ACC112 (cell line): ENCODE results near the gene ECE1.
"Not testable (repeated sequence)": the region's sequence is repeated elsewhere in the genome, so short reads cannot be mapped to it uniquely, and the experiment has no call there.

Experiments
- H2AFZ ChIP-seq: fragments of 200-600 bp; sonication (generic); one replicate; pipeline ENCODE4 v1.6.0; 2017; ENCODE audit warnings: antibody characterized with exemption, low read length; ENCODE audit not compliant: unreplicated experiment
- H3K27ac ChIP-seq: fragments of 200-600 bp; sonication (generic); 2 replicates; pipeline ENCODE4 v1.5.1; 2014; ENCODE audit warnings: low read depth, mild to moderate bottlenecking, antibody characterized with exemption, low read length, moderate library complexity
- H3K27me3 ChIP-seq: fragments of 200-600 bp; sonication (generic); 2 replicates; pipeline ENCODE4 v1.6.1; 2014; ENCODE audit warnings: mild to moderate bottlenecking, antibody characterized with exemption, low read length, moderate library complexity, mixed read lengths; ENCODE audit not compliant: insufficient read depth
- H3K36me3 ChIP-seq: fragments of 200-600 bp; sonication (generic); 2 replicates; pipeline ENCODE4 v1.6.1; 2016; ENCODE audit warnings: mild to moderate bottlenecking, antibody characterized with exemption, low read length, moderate library complexity, mixed read lengths; ENCODE audit not compliant: insufficient read depth
- H3K4me1 ChIP-seq: fragments of 200-600 bp; sonication (generic); one replicate; pipeline ENCODE4 v1.6.1; 2016; ENCODE audit warnings: low read length, mixed read lengths; ENCODE audit not compliant: insufficient read depth, unreplicated experiment, control insufficient read depth
- H3K4me3 ChIP-seq: fragments of 200-600 bp; sonication (generic); 2 replicates; pipeline ENCODE4 v1.5.1; 2014; ENCODE audit warnings: mild to moderate bottlenecking, low read depth, low read length
- H3K79me2 ChIP-seq: fragments of 200-600 bp; sonication (generic); one replicate; pipeline ENCODE4 v1.6.0; 2016; ENCODE audit warnings: low read length; ENCODE audit not compliant: control insufficient read depth, unreplicated experiment, insufficient read depth

Gene ECE1

GRCh38 chr1:21289127-21289526, 1.1 kb downstream of the ECE1 start:
- Histone ChIP-seq H3K27ac (no peak overlapping the region), H3K4me1 (peaks cover 16% of the 10 kb centered on the region), H3K36me3 (0 out of 2 replicates have a peak, but pooled peaks cover 2% of the 10 kb centered on the region), H3K79me2 (peaks cover 23% of the 10 kb centered on the region), H3K4me3 (peak overlapping the region; percentile 99), H2AFZ (no peak overlapping the region), H3K27me3 (no peaks in the 10 kb centered on the region)

GRCh38 chr1:21287905-21288514, 2.3 kb downstream of the ECE1 start:
- no peak overlapping the region for H3K27ac ChIP-seq
- H3K36me3 ChIP-seq: 0 out of 2 replicates have a peak, but pooled peaks cover 2% of the 10 kb centered on the region
- H3K4me3 ChIP-seq: no peak overlapping the region
- no peak overlapping the region for H2AFZ ChIP-seq
- H3K4me1 ChIP-seq: peaks cover 12% of the 10 kb centered on the region
- no peaks in the 10 kb centered on the region for H3K27me3 ChIP-seq
- H3K79me2 ChIP-seq: peaks cover 19% of the 10 kb centered on the region

GRCh38 chr1:21285386-21285785, 4.9 kb downstream of the ECE1 start:
- not testable (repeated sequence) for H3K27ac ChIP-seq, H3K36me3 ChIP-seq, H3K4me3 ChIP-seq, H2AFZ ChIP-seq, H3K27me3 ChIP-seq
- Histone ChIP-seq H3K4me1 (peaks cover 12% of the 10 kb centered on the region), H3K79me2 (peaks cover 13% of the 10 kb centered on the region)

GRCh38 chr1:21285055-21285372, 5.2 kb downstream of the ECE1 start:
- Histone ChIP-seq H3K27me3 (no peaks in the 10 kb centered on the region), H3K27ac (no peak overlapping the region), H3K36me3 (0 out of 2 replicates have a peak, but pooled peaks cover 2% of the 10 kb centered on the region), H3K79me2 (peaks cover 11% of the 10 kb centered on the region), H2AFZ (no peak overlapping the region), H3K4me3 (no peak overlapping the region), H3K4me1 (peaks cover 16% of the 10 kb centered on the region)

- no peak overlapping the region for H3K4me3 ChIP-seq
- H3K79me2 ChIP-seq: peaks cover 5% of the 10 kb centered on the region
These were observed 5.8 kb downstream of the ECE1 start for GRCh38 chr1:21284206-21285054.

GRCh38 chr1:21283524-21283923, 6.7 kb downstream of the ECE1 start:
- Histone ChIP-seq H3K79me2 (no peaks in the 10 kb centered on the region), H3K4me3 (no peak overlapping the region), H3K4me1 (peaks cover 20% of the 10 kb centered on the region), H3K27ac (no peak overlapping the region), H2AFZ (no peak overlapping the region), H3K36me3 (0 out of 2 replicates have a peak, but pooled peaks cover 2% of the 10 kb centered on the region), H3K27me3 (no peaks in the 10 kb centered on the region)

More at GRCh38 chr1:21284206-21285054, 5.8 kb downstream of the ECE1 start:
- no peaks in the 10 kb centered on the region for H3K27me3 ChIP-seq
- peaks cover 19% of the 10 kb centered on the region for H3K4me1 ChIP-seq
- H3K27ac ChIP-seq: no peak overlapping the region
- no peak overlapping the region for H2AFZ ChIP-seq
- 0 out of 2 replicates have a peak, but pooled peaks cover 2% of the 10 kb centered on the region for H3K36me3 ChIP-seq

- H3K4me1 ChIP-seq: peaks cover 20% of the 10 kb centered on the region
- not testable (repeated sequence) for H3K79me2 ChIP-seq, H3K27me3 ChIP-seq, H3K36me3 ChIP-seq, H3K27ac ChIP-seq, H2AFZ ChIP-seq, H3K4me3 ChIP-seq
These were observed 8.2 kb downstream of the ECE1 start for GRCh38 chr1:21282020-21282419.

- Histone ChIP-seq H3K4me3 (no peak overlapping the region), H3K79me2 (peaks cover 2% of the 10 kb centered on the region), H3K4me1 (peaks cover 20% of the 10 kb centered on the region), H2AFZ (no peak overlapping the region), H3K36me3 (no peaks in the 10 kb centered on the region; the same call in 1 of the 2 replicates), H3K27me3 (no peaks in the 10 kb centered on the region), H3K27ac (peak overlapping the region; percentile 57)
These were observed 9.8 kb downstream of the ECE1 start for GRCh38 chr1:21280482-21280881.

GRCh38 chr1:21280011-21280471, 10.2 kb downstream of the ECE1 start:
- H3K27ac ChIP-seq: peak overlapping the region; percentile 57

GRCh38 chr1:21278860-21279845, 11.1 kb downstream of the ECE1 start:
- H3K27ac ChIP-seq: peak overlapping the region; percentile 57

More at GRCh38 chr1:21280011-21280471, 10.2 kb downstream of the ECE1 start:
- H2AFZ ChIP-seq: no peak overlapping the region
- H3K4me3 ChIP-seq: no peak overlapping the region
- H3K36me3 ChIP-seq: no peaks in the 10 kb centered on the region; the same call in 1 of the 2 replicates
- H3K79me2 ChIP-seq: peaks cover 2% of the 10 kb centered on the region
- H3K27me3 ChIP-seq: no peaks in the 10 kb centered on the region
- H3K4me1 ChIP-seq: peaks cover 20% of the 10 kb centered on the region

More at GRCh38 chr1:21278860-21279845, 11.1 kb downstream of the ECE1 start:
- peaks cover 2% of the 10 kb centered on the region for H3K79me2 ChIP-seq
- H3K36me3 ChIP-seq: no peaks in the 10 kb centered on the region; the same call in 1 of the 2 replicates
- H2AFZ ChIP-seq: no peak overlapping the region
- H3K4me3 ChIP-seq: no peak overlapping the region
- no peaks in the 10 kb centered on the region for H3K27me3 ChIP-seq
- peaks cover 20% of the 10 kb centered on the region for H3K4me1 ChIP-seq
